Neural cell (in vitro differentiated cells): ENCODE data around the gene LRRC56. TPM values are rescaled to one million over a fixed set of nuclear protein-coding genes. Genes with fewer than 3 reads are reported as not detected.

ENCODE experiments used
- H2AFZ ChIP-seq: fragments of 200-600, 300-800 bp; sonication (generic), shearing (Covaris generic); 2 replicates; pipeline ENCODE4 v1.6.0; 2014; ENCODE audit warnings: low read depth, mild to moderate bottlenecking, antibody characterized with exemption, low read length, moderate library complexity
- H3F3A ChIP-seq: fragments of 200-600 bp; shearing (Covaris generic); 2 replicates; pipeline ENCODE4 v1.6.1; 2016; ENCODE audit warnings: mild to moderate bottlenecking, moderate library complexity, mixed read lengths, antibody characterized with exemption, low read length; ENCODE audit not compliant: insufficient read depth, poor library complexity, severe bottlenecking
- H3K27ac ChIP-seq: fragments of 200-600, 300-800 bp; sonication (generic), shearing (Covaris generic); 2 replicates; pipeline ENCODE4 v1.5.1; 2014; ENCODE audit warnings: mild to moderate bottlenecking, low read length, moderate library complexity
- H3K27me3 ChIP-seq: fragments of 300-800, 200-600 bp; sonication (generic), shearing (Covaris generic); 2 replicates; pipeline ENCODE4 v1.6.0; 2014; ENCODE audit warnings: mild to moderate bottlenecking, low read depth, low read length, moderate library complexity; ENCODE audit not compliant: insufficient read depth
- H3K36me3 ChIP-seq: fragments of 300-800, 200-600 bp; sonication (generic), shearing (Covaris generic); 2 replicates; pipeline ENCODE4 v1.5.1; 2014; ENCODE audit warnings: mild to moderate bottlenecking, antibody characterized with exemption, low read length, moderate library complexity; ENCODE audit not compliant: insufficient read depth
- H3K4me2 ChIP-seq: fragments of 300-800, 200-600 bp; sonication (generic), shearing (Covaris generic); 2 replicates; pipeline ENCODE4 v1.6.0; 2014; ENCODE audit warnings: mild to moderate bottlenecking, low read length
- H3K4me3 ChIP-seq: fragments of 300-800, 200-600 bp; sonication (generic), shearing (Covaris generic); 2 replicates; pipeline ENCODE4 v1.5.1; 2014; ENCODE audit warnings: mild to moderate bottlenecking, low read length, moderate library complexity
- H3K79me2 ChIP-seq: fragments of 200-600 bp; shearing (Covaris generic); replicated peaks from 2 replicates; pipeline ENCODE4 v1.6.0; 2014; ENCODE audit warnings: mild to moderate bottlenecking, low read length, moderate library complexity; ENCODE audit not compliant: insufficient read depth
- H3K9ac ChIP-seq: fragments of 300-800, 200-600 bp; sonication (generic), shearing (Covaris generic); 2 replicates; pipeline ENCODE4 v1.6.1; 2016; ENCODE audit warnings: mild to moderate bottlenecking, low read length, mixed read lengths
- H3K9me2 ChIP-seq: fragments of 200-600 bp; shearing (Covaris generic); 2 replicates; pipeline ENCODE4 v1.6.1; 2016; ENCODE audit warnings: mild to moderate bottlenecking, low read length, mixed read lengths; ENCODE audit not compliant: insufficient read depth
- H3K9me3 ChIP-seq: fragments of 200-600, 300-800 bp; sonication (generic), shearing (Covaris generic); 2 replicates; pipeline ENCODE4 v1.6.1; 2016; ENCODE audit warnings: mild to moderate bottlenecking, mixed run types, low read length, moderate library complexity, mixed read lengths
- H4K20me1 ChIP-seq: fragments of 200-600 bp; shearing (Covaris generic); 2 replicates; pipeline ENCODE4 v1.6.1; 2016; ENCODE audit warnings: mild to moderate bottlenecking, mixed run types; ENCODE audit not compliant: insufficient read depth
- EP300 ChIP-seq: fragments of 450-650 bp; conservative IDR thresholded peaks from 2 replicates; pipeline ENCODE4 v1.6.1; 2014; ENCODE audit warnings: antibody characterized with exemption, mild to moderate bottlenecking, moderate library complexity; ENCODE audit not compliant: poor library complexity, severe bottlenecking
- EZH2 ChIP-seq: fragments of 200-600, 300-800 bp; shearing (Covaris generic), sonication (generic); IDR thresholded peaks from 2 replicates; pipeline ENCODE4 v1.6.1; 2014; ENCODE audit warnings: antibody characterized with exemption, low read length, borderline replicate concordance, mild to moderate bottlenecking; ENCODE audit not compliant: insufficient read depth, poor library complexity, severe bottlenecking
- MXI1 ChIP-seq: fragments of 450-650 bp; conservative IDR thresholded peaks from 2 replicates; pipeline ENCODE4 v1.6.1; 2014; ENCODE audit warnings: antibody characterized with exemption, mild to moderate bottlenecking; ENCODE audit not compliant: poor library complexity, severe bottlenecking
- RAD21 ChIP-seq: fragments of 450-650 bp; conservative IDR thresholded peaks from 2 replicates; pipeline ENCODE4 v1.6.1; 2014; ENCODE audit warnings: antibody characterized with exemption, mild to moderate bottlenecking, moderate library complexity
- TAF1 ChIP-seq: IDR thresholded peaks from 2 replicates; pipeline ENCODE4 v1.6.1; 2012; ENCODE audit warnings: low read depth
- polyA plus RNA-seq: library from polyadenylated mRNA; depleted of rRNA; stranded (reverse); fragments of >200 nt; gene quantifications from 2 replicates; pipeline ENCODE4 v1.2.3, GENCODE V29; 2014
- TF ChIP-seq, protein P1 (sequence below): IDR thresholded peaks from 2 replicates; pipeline ENCODE4 v1.6.1; 2012; ENCODE audit warnings: borderline replicate concordance

LRRC56 gene
- polyA plus RNA-seq, 1 donor from 2014 or later, result 0.76 TPM

DNA sequence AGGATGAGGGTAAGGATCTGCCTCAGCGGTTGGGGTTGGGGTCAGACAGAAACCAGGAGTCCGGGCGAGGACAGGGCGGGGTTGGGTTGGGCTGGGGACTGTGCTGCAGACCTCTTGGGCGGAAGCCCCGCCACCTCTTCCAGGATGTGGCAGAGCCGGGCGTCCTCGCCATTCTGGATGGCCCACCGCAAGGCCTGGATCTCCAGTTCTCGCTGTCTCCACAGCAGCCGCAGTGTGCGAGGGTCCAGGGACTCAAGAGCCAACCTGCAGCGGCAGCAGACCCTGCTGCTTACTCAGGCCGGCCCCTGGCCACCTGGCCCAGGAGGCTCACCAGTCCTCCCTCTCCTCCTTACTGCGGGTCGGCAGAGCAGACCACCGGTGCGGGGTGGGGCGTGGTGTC, 21.2 kb downstream of the LRRC56 start:
- Histone ChIP-seq H3K9me2 (no peaks in the 10 kb centered on the region), H3K79me2 (no peaks in the 10 kb centered on the region), H3K4me2 (no peak overlapping the region), H4K20me1 (no peaks in the 10 kb centered on the region), H3K9me3 (no peaks in the 10 kb centered on the region), H3K9ac (no peak overlapping the region), H3K27me3 (peaks cover 41% of the 10 kb centered on the region), H3K36me3 (no peaks in the 10 kb centered on the region), H3K4me3 (no peak overlapping the region), H2AFZ (no peak overlapping the region), H3F3A (no peaks in the 10 kb centered on the region), H3K27ac (no peak overlapping the region)
- no peak for TF ChIP-seq TAF1
- TF ChIP-seq RAD21, result no peak
- TF ChIP-seq EZH2, result no peak

DNA sequence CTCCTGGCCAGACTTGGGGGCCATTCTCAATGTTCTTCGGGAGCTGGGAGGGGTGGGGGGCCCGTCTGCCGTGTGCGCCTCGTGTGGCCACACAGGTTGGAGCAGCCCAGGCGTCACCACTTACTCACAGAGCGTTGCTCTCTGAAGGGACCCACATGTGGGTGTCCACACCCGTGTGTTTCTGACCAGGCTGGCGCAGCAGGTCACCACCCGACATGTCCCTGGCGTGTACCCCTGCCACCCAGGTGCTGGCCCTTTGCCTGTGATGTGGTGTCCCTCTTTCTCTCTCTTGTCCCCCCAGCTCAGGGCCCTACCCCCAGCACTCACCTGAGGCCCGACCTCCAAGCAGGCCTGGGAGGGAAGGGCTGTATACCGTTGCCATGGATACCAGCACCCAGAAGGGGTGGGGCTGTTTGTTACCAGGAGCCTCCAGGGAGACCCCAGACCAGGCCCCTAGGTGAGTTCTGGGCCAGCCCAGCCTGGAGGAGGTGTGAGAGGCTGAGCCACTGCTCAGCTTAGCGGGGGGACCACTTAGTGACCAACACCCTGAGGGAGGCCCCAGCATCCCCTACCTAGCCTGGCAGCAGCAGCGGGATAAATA, 21.8 kb downstream of the LRRC56 start:
- no peak overlapping the region for H3K4me2 ChIP-seq
- H3K9me3 ChIP-seq, result no peaks in the 10 kb centered on the region
- H3K27me3 ChIP-seq, result peaks cover 41% of the 10 kb centered on the region
- H2AFZ ChIP-seq, result no peak overlapping the region
- no peaks in the 10 kb centered on the region for H3K36me3 ChIP-seq
- H3K9ac ChIP-seq, result no peak overlapping the region
- no peaks in the 10 kb centered on the region for H3F3A ChIP-seq
- H4K20me1 ChIP-seq, result no peaks in the 10 kb centered on the region
- TF ChIP-seq EZH2 (no peak), RAD21 (no peak), EP300 (no peak)
- TF ChIP-seq, protein P1, sequence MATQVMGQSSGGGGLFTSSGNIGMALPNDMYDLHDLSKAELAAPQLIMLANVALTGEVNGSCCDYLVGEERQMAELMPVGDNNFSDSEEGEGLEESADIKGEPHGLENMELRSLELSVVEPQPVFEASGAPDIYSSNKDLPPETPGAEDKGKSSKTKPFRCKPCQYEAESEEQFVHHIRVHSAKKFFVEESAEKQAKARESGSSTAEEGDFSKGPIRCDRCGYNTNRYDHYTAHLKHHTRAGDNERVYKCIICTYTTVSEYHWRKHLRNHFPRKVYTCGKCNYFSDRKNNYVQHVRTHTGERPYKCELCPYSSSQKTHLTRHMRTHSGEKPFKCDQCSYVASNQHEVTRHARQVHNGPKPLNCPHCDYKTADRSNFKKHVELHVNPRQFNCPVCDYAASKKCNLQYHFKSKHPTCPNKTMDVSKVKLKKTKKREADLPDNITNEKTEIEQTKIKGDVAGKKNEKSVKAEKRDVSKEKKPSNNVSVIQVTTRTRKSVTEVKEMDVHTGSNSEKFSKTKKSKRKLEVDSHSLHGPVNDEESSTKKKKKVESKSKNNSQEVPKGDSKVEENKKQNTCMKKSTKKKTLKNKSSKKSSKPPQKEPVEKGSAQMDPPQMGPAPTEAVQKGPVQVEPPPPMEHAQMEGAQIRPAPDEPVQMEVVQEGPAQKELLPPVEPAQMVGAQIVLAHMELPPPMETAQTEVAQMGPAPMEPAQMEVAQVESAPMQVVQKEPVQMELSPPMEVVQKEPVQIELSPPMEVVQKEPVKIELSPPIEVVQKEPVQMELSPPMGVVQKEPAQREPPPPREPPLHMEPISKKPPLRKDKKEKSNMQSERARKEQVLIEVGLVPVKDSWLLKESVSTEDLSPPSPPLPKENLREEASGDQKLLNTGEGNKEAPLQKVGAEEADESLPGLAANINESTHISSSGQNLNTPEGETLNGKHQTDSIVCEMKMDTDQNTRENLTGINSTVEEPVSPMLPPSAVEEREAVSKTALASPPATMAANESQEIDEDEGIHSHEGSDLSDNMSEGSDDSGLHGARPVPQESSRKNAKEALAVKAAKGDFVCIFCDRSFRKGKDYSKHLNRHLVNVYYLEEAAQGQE, result no peak
- H3K9me2 ChIP-seq, result no peaks in the 10 kb centered on the region
- no peaks in the 10 kb centered on the region for H3K79me2 ChIP-seq
- no peak overlapping the region for H3K27ac ChIP-seq
- H3K4me3 ChIP-seq, result no peak overlapping the region

DNA sequence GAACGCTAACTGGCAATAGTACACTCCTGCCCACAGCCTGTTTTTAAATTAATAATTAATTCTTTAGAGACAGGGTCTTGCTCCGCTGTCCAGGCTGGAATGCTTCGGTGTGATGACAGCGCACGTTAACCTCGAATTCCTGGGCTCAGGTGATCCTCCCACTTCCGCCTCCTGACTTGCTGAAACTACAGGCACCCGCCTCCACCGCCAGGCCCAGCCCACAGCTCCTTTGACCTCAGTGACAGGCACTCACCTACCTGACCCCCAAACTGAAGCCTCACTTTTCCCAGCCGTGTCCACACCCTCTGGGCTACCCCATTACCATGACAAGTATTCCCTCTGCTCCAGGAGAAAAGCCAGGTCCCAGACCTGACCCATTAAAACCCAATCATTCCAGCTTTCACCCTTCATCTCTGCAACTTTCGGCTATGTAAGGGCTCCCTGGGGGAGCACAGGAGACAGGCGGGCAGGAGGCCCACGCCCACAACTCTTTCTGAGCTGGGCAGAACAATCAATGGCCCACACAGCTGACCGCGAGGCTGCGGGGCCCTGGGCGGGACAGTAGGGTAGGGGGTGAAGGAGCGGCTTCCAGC, 22.5 kb downstream of the LRRC56 start:
- Histone ChIP-seq H3K9me2 (no peaks in the 10 kb centered on the region), H3K4me2 (no peak overlapping the region), H3K4me3 (peak overlapping the region; percentile 75), H3F3A (no peaks in the 10 kb centered on the region), H3K79me2 (no peaks in the 10 kb centered on the region), H3K27me3 (peaks cover 34% of the 10 kb centered on the region), H3K27ac (no peak overlapping the region), H4K20me1 (no peaks in the 10 kb centered on the region), H3K36me3 (no peaks in the 10 kb centered on the region), H3K9ac (peak overlapping the region; percentile 61), H2AFZ (no peak overlapping the region), H3K9me3 (no peaks in the 10 kb centered on the region)
- TF ChIP-seq MXI1, result no peak
- TF ChIP-seq, protein P1, result no peak
